GM18498 (cell line): ENCODE data around the gene PAM.

Source experiments
- ATAC-seq: cut with Tn5 transposase; IDR thresholded peaks from one replicate; pipeline ENCODE4 v1.9.1; 2021; ENCODE audit warnings: mild to moderate bottlenecking, moderate library complexity; ENCODE audit not compliant: unreplicated experiment

PAM gene

GRCh38 chr5:102777099-102777498 is 22.0 kb downstream of the PAM start:
- no peak for ATAC-seq

GRCh38 chr5:102778478-102778877 is 23.4 kb downstream of the PAM start:
- no peak for ATAC-seq

- ATAC-seq, result no peak
Measured at GRCh38 chr5:102781359-102781758, 26.3 kb downstream of the PAM start.

- ATAC-seq, result no peak
Measured at GRCh38 chr5:102781786-102782185, 26.7 kb downstream of the PAM start.

GRCh38 chr5:102782217-102782872 is 27.2 kb downstream of the PAM start:
- no peak for ATAC-seq

GRCh38 chr5:102787134-102787533 is 32.0 kb downstream of the PAM start:
- ATAC-seq, result no peak

GRCh38 chr5:102788788-102789187 is 33.7 kb downstream of the PAM start:
- no peak for ATAC-seq

GRCh38 chr5:102789469-102789868 is 34.4 kb downstream of the PAM start:
- ATAC-seq, result no peak

- ATAC-seq, result no peak
Measured at GRCh38 chr5:102790748-102791147, 35.6 kb downstream of the PAM start.

- ATAC-seq, result no peak
Measured at GRCh38 chr5:102792705-102793104, 37.6 kb downstream of the PAM start.

GRCh38 chr5:102794047-102794446 is 38.9 kb downstream of the PAM start:
- no peak for ATAC-seq

- ATAC-seq, result no peak
Measured at GRCh38 chr5:102794677-102795331, 39.7 kb downstream of the PAM start.

GRCh38 chr5:102795526-102795925 is 40.4 kb downstream of the PAM start:
- no peak for ATAC-seq

GRCh38 chr5:102796009-102796408 is 40.9 kb downstream of the PAM start:
- no peak for ATAC-seq

- ATAC-seq, result no peak
Measured at GRCh38 chr5:102796498-102796897, 41.4 kb downstream of the PAM start.

GRCh38 chr5:102797322-102797884 is 42.3 kb downstream of the PAM start:
- no peak for ATAC-seq

- no peak for ATAC-seq
Measured at GRCh38 chr5:102798104-102798785, 43.1 kb downstream of the PAM start.

GRCh38 chr5:102799017-102799416 is 43.9 kb downstream of the PAM start:
- ATAC-seq, result no peak

- ATAC-seq, result no peak
Measured at GRCh38 chr5:102800427-102800826, 45.3 kb downstream of the PAM start.

- peak; percentile 76 for ATAC-seq
Measured at GRCh38 chr5:102801371-102801770, 46.3 kb downstream of the PAM start.

GRCh38 chr5:102802708-102803458 is 47.8 kb downstream of the PAM start:
- no peak for ATAC-seq
